ENCODE data around the gene DHCR7.
A peak's percentile ranks its signal among the peaks of the same experiment; 100 is the strongest.

Gene DHCR7

GRCh38 chr11:71456294-71456693, 8.1 kb upstream of the DHCR7 start:
- DNase-seq = no peak

- no peak for DNase-seq
Measured at GRCh38 chr11:71454470-71455113, 6.4 kb upstream of the DHCR7 start.

GRCh38 chr11:71453918-71454304, 5.7 kb upstream of the DHCR7 start:
- DNase-seq = no peak

GRCh38 chr11:71453037-71453917, 5.1 kb upstream of the DHCR7 start, which contains the start of gene NADSYN1:
Gene NADSYN1 (plus strand): TSS chr11:71453203. CDS start chr11:71453297, 94 bp downstream.
- peak; percentile 78 to 88 for DNase-seq

GRCh38 chr11:71452199-71453036, 4.2 kb upstream of the DHCR7 start:
- DNase-seq = no peak

- DNase-seq = no peak
Measured at GRCh38 chr11:71451596-71452198, 3.5 kb upstream of the DHCR7 start.

- DNase-seq = no peak
Measured at GRCh38 chr11:71450939-71451338, 2.7 kb upstream of the DHCR7 start.

- no peak for DNase-seq
Measured at GRCh38 chr11:71450507-71450906, 2.3 kb upstream of the DHCR7 start.

- DNase-seq = no peak
Measured at GRCh38 chr11:71449596-71449995, 1.4 kb upstream of the DHCR7 start.

GRCh38 chr11:71447791-71448256, 369 bp downstream of the DHCR7 start:
- peak in 1 of 2 experiments; percentile 41 for DNase-seq

- DNase-seq = no peak
Measured at GRCh38 chr11:71446942-71447688, 1.1 kb downstream of the DHCR7 start.

- no peak for DNase-seq
Measured at GRCh38 chr11:71446150-71446549, 2.0 kb downstream of the DHCR7 start.

- DNase-seq = no peak
Measured at GRCh38 chr11:71444811-71445210, 3.4 kb downstream of the DHCR7 start.

- no peak for DNase-seq
Measured at GRCh38 chr11:71443736-71444445, 4.3 kb downstream of the DHCR7 start.

- DNase-seq = no peak
Measured at GRCh38 chr11:71442880-71443279, 5.3 kb downstream of the DHCR7 start.

- no peak for DNase-seq
Measured at GRCh38 chr11:71442123-71442522, 6.1 kb downstream of the DHCR7 start.

GRCh38 chr11:71441251-71441650, 6.9 kb downstream of the DHCR7 start:
- no peak for DNase-seq

- DNase-seq = no peak
Measured at GRCh38 chr11:71440021-71440755, 8.0 kb downstream of the DHCR7 start.

GRCh38 chr11:71438650-71439049, 9.5 kb downstream of the DHCR7 start:
- no peak for DNase-seq

GRCh38 chr11:71437879-71438278, 10.3 kb downstream of the DHCR7 start:
- no peak for DNase-seq

- no peak for DNase-seq
Measured at GRCh38 chr11:71437399-71437798, 10.8 kb downstream of the DHCR7 start.
